Suprapubic skin (tissue), 3 donors: ENCODE measurements around the gene TMSB10.

ENCODE experiments used
- POLR2AphosphoS5 ChIP-seq, 3 donors: sonication (generic); formaldehyde crosslinking; IDR thresholded peaks; one replicate each; pipeline ENCODE4 v1.6.1; 2017; ENCODE audit warnings: antibody characterized with exemption in 3 of 3
- TF ChIP-seq, protein P1 (sequence below), 2 donors: fragments of 200-600 bp in 1 of 2; fragments of 450-650 bp in 1 of 2; sonication (generic) in 1 of 2; IDR thresholded peaks; one replicate each; pipeline ENCODE4 v1.5.1; 2016 to 2019; ENCODE audit warnings: antibody characterized with exemption in 2 of 2, mild to moderate bottlenecking in 1 of 2, moderate library complexity in 1 of 2

DNA sequence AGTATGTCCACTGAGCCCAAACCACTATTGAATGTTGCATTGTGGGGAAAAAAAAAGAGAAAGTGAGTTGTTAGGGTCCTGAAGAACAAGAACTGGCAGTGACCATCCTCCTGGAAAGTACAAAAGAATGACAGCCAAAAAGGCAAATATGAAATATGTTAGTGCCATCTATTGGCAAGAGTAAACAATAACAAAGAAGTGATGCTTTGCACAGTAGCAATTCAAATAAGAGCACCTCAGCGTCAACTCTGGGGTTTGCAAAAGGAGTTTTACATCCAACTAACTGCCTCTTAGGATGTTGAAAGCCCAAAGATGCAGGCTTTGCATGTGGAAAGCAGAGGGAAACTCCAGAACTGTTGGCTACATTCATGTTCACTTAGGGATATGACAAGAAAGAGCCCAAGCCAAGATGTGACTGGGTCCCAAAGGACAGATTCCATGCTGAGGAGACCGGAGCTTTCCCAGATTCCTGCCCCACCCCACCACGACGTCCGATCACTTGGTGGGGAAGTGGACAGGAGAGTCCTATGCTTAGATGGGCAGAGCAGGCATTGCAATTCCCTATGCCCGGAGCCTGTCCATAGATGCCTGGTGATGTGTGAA is 40.2 kb upstream of the TMSB10 start:
- TF ChIP-seq, protein P1, sequence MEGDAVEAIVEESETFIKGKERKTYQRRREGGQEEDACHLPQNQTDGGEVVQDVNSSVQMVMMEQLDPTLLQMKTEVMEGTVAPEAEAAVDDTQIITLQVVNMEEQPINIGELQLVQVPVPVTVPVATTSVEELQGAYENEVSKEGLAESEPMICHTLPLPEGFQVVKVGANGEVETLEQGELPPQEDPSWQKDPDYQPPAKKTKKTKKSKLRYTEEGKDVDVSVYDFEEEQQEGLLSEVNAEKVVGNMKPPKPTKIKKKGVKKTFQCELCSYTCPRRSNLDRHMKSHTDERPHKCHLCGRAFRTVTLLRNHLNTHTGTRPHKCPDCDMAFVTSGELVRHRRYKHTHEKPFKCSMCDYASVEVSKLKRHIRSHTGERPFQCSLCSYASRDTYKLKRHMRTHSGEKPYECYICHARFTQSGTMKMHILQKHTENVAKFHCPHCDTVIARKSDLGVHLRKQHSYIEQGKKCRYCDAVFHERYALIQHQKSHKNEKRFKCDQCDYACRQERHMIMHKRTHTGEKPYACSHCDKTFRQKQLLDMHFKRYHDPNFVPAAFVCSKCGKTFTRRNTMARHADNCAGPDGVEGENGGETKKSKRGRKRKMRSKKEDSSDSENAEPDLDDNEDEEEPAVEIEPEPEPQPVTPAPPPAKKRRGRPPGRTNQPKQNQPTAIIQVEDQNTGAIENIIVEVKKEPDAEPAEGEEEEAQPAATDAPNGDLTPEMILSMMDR (IDR thresholded peaks at IDR 0.05): no peak
- no peak for TF ChIP-seq POLR2AphosphoS5 (IDR thresholded peaks at IDR 0.05)
